SK-N-SH (cell line): ENCODE results near the gene PDE4B.

Experiments
- CHD2 ChIP-seq: fragments of 150-350 bp; IDR thresholded peaks from 2 replicates; pipeline ENCODE4 v1.6.1; 2018; ENCODE audit warnings: low read length; ENCODE audit not compliant: partially characterized antibody
- CTCF ChIP-seq: fragments of 200-600 bp; sonication (generic); IDR thresholded peaks from 2 replicates; pipeline ENCODE4 v1.6.1; 2017; ENCODE audit warnings: antibody characterized with exemption, mild to moderate bottlenecking, moderate library complexity
- EP300 ChIP-seq, 2 experiments: IDR thresholded peaks; 2 replicates each; pipeline versions ENCODE4 v1.4.0 to v1.6.1; 2012; ENCODE audit warnings: borderline replicate concordance in 1 of 2, low read depth in 1 of 2, low read length in 1 of 2
- MEF2A ChIP-seq: IDR thresholded peaks from 2 replicates; pipeline ENCODE4 v1.4.0; 2012; ENCODE audit warnings: low read depth, borderline replicate concordance
- NRF1 ChIP-seq: IDR thresholded peaks from 2 replicates; pipeline ENCODE4 v1.6.1; 2012; ENCODE audit warnings: low read depth, mild to moderate bottlenecking, low read length
- POLR2AphosphoS5 ChIP-seq: IDR thresholded peaks from 2 replicates; pipeline ENCODE4 v1.6.1; 2012; ENCODE audit warnings: low read depth, low read length
- REST ChIP-seq: IDR thresholded peaks from 2 replicates; pipeline ENCODE4 v1.6.1; 2012; ENCODE audit warnings: mild to moderate bottlenecking, low read depth, low read length, moderate library complexity
- SMC3 ChIP-seq: IDR thresholded peaks from 2 replicates; pipeline ENCODE4 v1.6.1; 2012; ENCODE audit warnings: low read depth, low read length, improper control_type of control experiment
- TEAD4 ChIP-seq: IDR thresholded peaks from 2 replicates; pipeline ENCODE4 v1.4.0; 2012; ENCODE audit warnings: mild to moderate bottlenecking, borderline replicate concordance; ENCODE audit not compliant: insufficient read depth
- USF2 ChIP-seq: fragments of 150-350 bp; IDR thresholded peaks from 2 replicates; pipeline ENCODE4 v1.6.1; 2017; ENCODE audit warnings: antibody characterized with exemption, low read length, low read depth, borderline replicate concordance
- YY1 ChIP-seq: IDR thresholded peaks from 2 replicates; pipeline ENCODE4 v1.4.0; 2012; ENCODE audit warnings: low read depth, mild to moderate bottlenecking

- TF ChIP-seq CTCF: no peak
- no peak for TF ChIP-seq REST
- no peak for TF ChIP-seq EP300 (IDR thresholded peaks at IDR 0.05; ENCODE audit: borderline replicate concordance in 1 of 2, low read depth in 1 of 2, low read length in 1 of 2)
- TF ChIP-seq POLR2AphosphoS5: no peak
- no peak for TF ChIP-seq MEF2A
- TF ChIP-seq TEAD4: no peak
- no peak for TF ChIP-seq USF2
- no peak for TF ChIP-seq NRF1
- no peak for TF ChIP-seq CHD2
- TF ChIP-seq SMC3: no peak
- TF ChIP-seq YY1: no peak
Measured at GRCh38 chr1:66305927-66306326, 513.2 kb downstream of the PDE4B start.
